HepG2 (cell line): ENCODE results near the gene TREH. TPM values are rescaled to one million over a fixed set of nuclear protein-coding genes. Genes with fewer than 3 reads are reported as not detected.

Experiments used
- ARNTL ChIP-seq: sonication (generic); formaldehyde crosslinking; IDR thresholded peaks from 2 replicates; pipeline ENCODE4 v1.4.0; 2020; ENCODE audit warnings: mild to moderate bottlenecking, missing genetic modification reagents
- CBX2 ChIP-seq, 2 experiments: fragments of 200-600 bp in 1 of 2; sonication (generic); formaldehyde crosslinking in 1 of 2; IDR thresholded peaks; 2 replicates each; pipeline versions ENCODE4 v1.7.0 to v1.8.1; 2018 to 2022; ENCODE audit warnings: low read depth in 2 of 2, low read length in 1 of 2, mild to moderate bottlenecking in 1 of 2, missing genetic modification reagents in 1 of 2
- PHB2 ChIP-seq: fragments of 450-650 bp; IDR thresholded peaks from 2 replicates; pipeline ENCODE4 v1.6.1; 2018; ENCODE audit not compliant: partially characterized antibody
- RNF219 ChIP-seq: sonication (generic); formaldehyde crosslinking; IDR thresholded peaks from 2 replicates; pipeline ENCODE4 v1.5.0; 2020; ENCODE audit warnings: mild to moderate bottlenecking, missing genetic modification reagents
- TAF1 ChIP-seq: sonication (generic); formaldehyde crosslinking; IDR thresholded peaks from 2 replicates; pipeline ENCODE4 v1.4.0; 2020; ENCODE audit warnings: missing genetic modification reagents
- ZBTB10 ChIP-seq: sonication (generic); formaldehyde crosslinking; IDR thresholded peaks from 2 replicates; pipeline ENCODE4 v1.4.0; 2020; ENCODE audit warnings: missing genetic modification reagents, borderline replicate concordance
- ZNF605 ChIP-seq: sonication (generic); formaldehyde crosslinking; IDR thresholded peaks from 2 replicates; pipeline ENCODE4 v1.8.0; 2022; ENCODE audit warnings: mild to moderate bottlenecking, missing genetic modification reagents
- ZNF724P ChIP-seq: sonication (generic); formaldehyde crosslinking; IDR thresholded peaks from 2 replicates; pipeline ENCODE4 v1.8.0; 2022; ENCODE audit warnings: missing genetic modification reagents, borderline replicate concordance
- ZNF816 ChIP-seq: sonication (generic); formaldehyde crosslinking; IDR thresholded peaks from 2 replicates; pipeline ENCODE4 v1.8.0; 2022; ENCODE audit warnings: missing genetic modification reagents, mild to moderate bottlenecking, borderline replicate concordance
- polyA plus RNA-seq, 8 experiments: library from polyadenylated mRNA; depleted of rRNA in 3 of 8; stranded (reverse) in 7 of 8; unstranded in 1 of 8; fragments of >200 nt; fragmentation: Illumina TruSeq in 4 of 8; extraction: Trizol in 4 of 8; gene quantifications; 2 replicates each; pipeline versions ENCODE4 v1.2.1 to v1.2.3, GENCODE V29; 2011 to 2016; ENCODE audit warnings: low read depth in 4 of 8, missing spikeins in 1 of 8, mixed read lengths in 1 of 8; ENCODE audit not compliant: insufficient read depth in 1 of 8
- total RNA-seq, 5 experiments: library from RNA; depleted of rRNA; stranded (reverse); fragments of >200 nt; fragmentation: Illumina TruSeq; extraction: Trizol; gene quantifications; 2 replicates each; pipeline ENCODE4 v1.2.3, GENCODE V29; 2016; ENCODE audit warnings: low read depth in 1 of 5
- TF ChIP-seq, protein P1 (sequence below): IDR thresholded peaks from 2 replicates; pipeline ENCODE4 v1.6.1; 2016; ENCODE audit warnings: low read depth, missing genetic modification reagents, missing compliant biosample characterization

TREH gene
- total and polyA plus RNA-seq, 2 of the 13 experiments (the other 11 are each of a cell fraction or from before 2014, with no cell fraction given) = 0.53 to 0.86 TPM

- TF ChIP-seq, protein P1, sequence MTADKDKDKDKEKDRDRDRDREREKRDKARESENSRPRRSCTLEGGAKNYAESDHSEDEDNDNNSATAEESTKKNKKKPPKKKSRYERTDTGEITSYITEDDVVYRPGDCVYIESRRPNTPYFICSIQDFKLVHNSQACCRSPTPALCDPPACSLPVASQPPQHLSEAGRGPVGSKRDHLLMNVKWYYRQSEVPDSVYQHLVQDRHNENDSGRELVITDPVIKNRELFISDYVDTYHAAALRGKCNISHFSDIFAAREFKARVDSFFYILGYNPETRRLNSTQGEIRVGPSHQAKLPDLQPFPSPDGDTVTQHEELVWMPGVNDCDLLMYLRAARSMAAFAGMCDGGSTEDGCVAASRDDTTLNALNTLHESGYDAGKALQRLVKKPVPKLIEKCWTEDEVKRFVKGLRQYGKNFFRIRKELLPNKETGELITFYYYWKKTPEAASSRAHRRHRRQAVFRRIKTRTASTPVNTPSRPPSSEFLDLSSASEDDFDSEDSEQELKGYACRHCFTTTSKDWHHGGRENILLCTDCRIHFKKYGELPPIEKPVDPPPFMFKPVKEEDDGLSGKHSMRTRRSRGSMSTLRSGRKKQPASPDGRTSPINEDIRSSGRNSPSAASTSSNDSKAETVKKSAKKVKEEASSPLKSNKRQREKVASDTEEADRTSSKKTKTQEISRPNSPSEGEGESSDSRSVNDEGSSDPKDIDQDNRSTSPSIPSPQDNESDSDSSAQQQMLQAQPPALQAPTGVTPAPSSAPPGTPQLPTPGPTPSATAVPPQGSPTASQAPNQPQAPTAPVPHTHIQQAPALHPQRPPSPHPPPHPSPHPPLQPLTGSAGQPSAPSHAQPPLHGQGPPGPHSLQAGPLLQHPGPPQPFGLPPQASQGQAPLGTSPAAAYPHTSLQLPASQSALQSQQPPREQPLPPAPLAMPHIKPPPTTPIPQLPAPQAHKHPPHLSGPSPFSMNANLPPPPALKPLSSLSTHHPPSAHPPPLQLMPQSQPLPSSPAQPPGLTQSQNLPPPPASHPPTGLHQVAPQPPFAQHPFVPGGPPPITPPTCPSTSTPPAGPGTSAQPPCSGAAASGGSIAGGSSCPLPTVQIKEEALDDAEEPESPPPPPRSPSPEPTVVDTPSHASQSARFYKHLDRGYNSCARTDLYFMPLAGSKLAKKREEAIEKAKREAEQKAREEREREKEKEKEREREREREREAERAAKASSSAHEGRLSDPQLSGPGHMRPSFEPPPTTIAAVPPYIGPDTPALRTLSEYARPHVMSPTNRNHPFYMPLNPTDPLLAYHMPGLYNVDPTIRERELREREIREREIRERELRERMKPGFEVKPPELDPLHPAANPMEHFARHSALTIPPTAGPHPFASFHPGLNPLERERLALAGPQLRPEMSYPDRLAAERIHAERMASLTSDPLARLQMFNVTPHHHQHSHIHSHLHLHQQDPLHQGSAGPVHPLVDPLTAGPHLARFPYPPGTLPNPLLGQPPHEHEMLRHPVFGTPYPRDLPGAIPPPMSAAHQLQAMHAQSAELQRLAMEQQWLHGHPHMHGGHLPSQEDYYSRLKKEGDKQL (CRISPR knock-in tag) = no peak
- TF ChIP-seq ZBTB10 (no peak), PHB2 (no peak), ZNF724P (CRISPR knock-in tag) (no peak), CBX2 (IDR thresholded peaks at IDR 0.05; ENCODE audit: low read depth, low read length) (no peak), CBX2 (CRISPR knock-in tag; IDR thresholded peaks at IDR 0.05; ENCODE audit: low read depth) (no peak), ZNF605 (CRISPR knock-in tag) (no peak), RNF219 (CRISPR knock-in tag) (no peak), ZNF816 (no peak), TAF1 (CRISPR knock-in tag) (no peak), ARNTL (CRISPR knock-in tag) (no peak)
Observed at GRCh38 chr11:118659314-118659952, 20.0 kb downstream of the TREH start (continued).
